ENCODE results near the gene OR13C8.

DNA sequence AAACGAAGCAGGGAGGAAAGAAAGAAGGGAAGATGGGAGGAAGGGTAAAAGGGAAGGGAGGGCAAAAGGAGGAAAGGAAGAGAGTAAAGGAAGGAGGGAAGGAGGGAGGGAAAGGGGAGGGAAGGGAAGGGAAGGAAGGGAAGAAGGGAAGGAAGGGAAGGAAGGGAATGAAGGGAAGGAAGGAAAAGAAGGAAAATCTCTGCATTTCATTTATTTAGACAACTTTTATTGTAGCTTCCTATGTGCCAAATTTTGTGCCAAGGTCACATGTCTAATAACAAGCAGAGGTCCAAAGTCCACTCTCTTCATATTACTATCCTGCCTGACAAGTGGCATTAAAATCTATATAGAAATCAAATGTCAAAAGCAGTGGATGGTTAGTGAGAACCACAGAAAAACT lies 29.7 kb upstream of the OR13C8 start:
- TF ChIP-seq, protein P1, sequence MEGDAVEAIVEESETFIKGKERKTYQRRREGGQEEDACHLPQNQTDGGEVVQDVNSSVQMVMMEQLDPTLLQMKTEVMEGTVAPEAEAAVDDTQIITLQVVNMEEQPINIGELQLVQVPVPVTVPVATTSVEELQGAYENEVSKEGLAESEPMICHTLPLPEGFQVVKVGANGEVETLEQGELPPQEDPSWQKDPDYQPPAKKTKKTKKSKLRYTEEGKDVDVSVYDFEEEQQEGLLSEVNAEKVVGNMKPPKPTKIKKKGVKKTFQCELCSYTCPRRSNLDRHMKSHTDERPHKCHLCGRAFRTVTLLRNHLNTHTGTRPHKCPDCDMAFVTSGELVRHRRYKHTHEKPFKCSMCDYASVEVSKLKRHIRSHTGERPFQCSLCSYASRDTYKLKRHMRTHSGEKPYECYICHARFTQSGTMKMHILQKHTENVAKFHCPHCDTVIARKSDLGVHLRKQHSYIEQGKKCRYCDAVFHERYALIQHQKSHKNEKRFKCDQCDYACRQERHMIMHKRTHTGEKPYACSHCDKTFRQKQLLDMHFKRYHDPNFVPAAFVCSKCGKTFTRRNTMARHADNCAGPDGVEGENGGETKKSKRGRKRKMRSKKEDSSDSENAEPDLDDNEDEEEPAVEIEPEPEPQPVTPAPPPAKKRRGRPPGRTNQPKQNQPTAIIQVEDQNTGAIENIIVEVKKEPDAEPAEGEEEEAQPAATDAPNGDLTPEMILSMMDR (IDR thresholded peaks at IDR 0.05), result no peak
- no peak for TF ChIP-seq POLR2A (IDR thresholded peaks at IDR 0.05)
